Smooth muscle cell (in vitro differentiated cells): Measurements from ENCODE around the gene UBE2L3. TPM values are rescaled to one million over a fixed set of nuclear protein-coding genes. Genes with fewer than 3 reads are reported as not detected.

ENCODE experiments used
- DNase-seq: peaks from one replicate; lab custom pipeline; 2025; ENCODE audit not compliant: unreplicated experiment; lab: John Stamatoyannopoulos, UW
- H2AFZ ChIP-seq: fragments of 200-600 bp; sonication (generic); 2 replicates; pipeline ENCODE4 v1.6.0; 2016; ENCODE audit warnings: antibody characterized with exemption, low read depth, mild to moderate bottlenecking
- H3F3A ChIP-seq: fragments of 200-600 bp; sonication (generic); 2 replicates; pipeline ENCODE4 v1.6.0; 2017; ENCODE audit warnings: antibody characterized with exemption, low read depth
- H3K27ac ChIP-seq: fragments of 200-600 bp; sonication (generic); 2 replicates; pipeline ENCODE4 v1.5.1; 2016; ENCODE audit warnings: low read depth, mild to moderate bottlenecking
- H3K27me3 ChIP-seq: fragments of 200-600 bp; sonication (generic); 2 replicates; pipeline ENCODE4 v1.6.1; 2016; ENCODE audit warnings: low read depth, mild to moderate bottlenecking
- H3K36me3 ChIP-seq: fragments of 200-600 bp; sonication (generic); 2 replicates; pipeline ENCODE4 v1.5.1; 2016; ENCODE audit warnings: low read depth
- H3K4me1 ChIP-seq: fragments of 200-600 bp; sonication (generic); 2 replicates; pipeline ENCODE4 v1.5.1; 2016; ENCODE audit warnings: low read depth
- H3K4me2 ChIP-seq: fragments of 200-600 bp; sonication (generic); 2 replicates; pipeline ENCODE4 v1.6.0; 2016; ENCODE audit warnings: mild to moderate bottlenecking
- H3K4me3 ChIP-seq: fragments of 200-600 bp; sonication (generic); 2 replicates; pipeline ENCODE4 v1.5.1; 2016; ENCODE audit warnings: mild to moderate bottlenecking
- H3K79me2 ChIP-seq: fragments of 200-600 bp; sonication (generic); 2 replicates; pipeline ENCODE4 v1.6.0; 2016; ENCODE audit warnings: low read depth, mild to moderate bottlenecking
- H3K9ac ChIP-seq: fragments of 200-600 bp; sonication (generic); 2 replicates; pipeline ENCODE4 v1.6.0; 2016; ENCODE audit warnings: low read depth
- H3K9me3 ChIP-seq: fragments of 200-600 bp; sonication (generic); replicated peaks from 2 replicates; pipeline ENCODE4 v1.5.1; 2016; ENCODE audit warnings: low read depth
- H4K20me1 ChIP-seq: fragments of 200-600 bp; sonication (generic); 2 replicates; pipeline ENCODE4 v1.6.0; 2016; ENCODE audit warnings: low read depth
- WGBS: methylation state at CpG from one replicate; pipeline ENCODE4 v1.1.7; 2016; ENCODE audit warnings: low lambda C conversion rate; 5-methylcytosine and 5-hydroxymethylcytosine counted together
- polyA plus RNA-seq: library from polyadenylated mRNA; unstranded; fragments of >200 nt; fragmentation: Nextera tagmentation; extraction: Ambion mirVana; gene quantifications from 2 replicates; pipeline ENCODE4 v1.2.1, GENCODE V29; 2016
- total RNA-seq: library from RNA; depleted of rRNA; stranded (reverse); fragments of >200 nt; gene quantifications from 2 replicates; pipeline ENCODE4 v1.2.3, GENCODE V29; 2014
- TF ChIP-seq, protein P1 (sequence below): fragments of 200-600 bp; sonication (generic); IDR thresholded peaks from 2 replicates; pipeline ENCODE4 v1.5.1; 2017; ENCODE audit warnings: borderline replicate concordance, mild to moderate bottlenecking, antibody characterized with exemption; ENCODE audit not compliant: insufficient read depth, poor library complexity, severe bottlenecking

Gene UBE2L3
- total and polyA plus RNA-seq, 2 experiments from 2014 or later = 65.4 to 89.3 TPM

DNA sequence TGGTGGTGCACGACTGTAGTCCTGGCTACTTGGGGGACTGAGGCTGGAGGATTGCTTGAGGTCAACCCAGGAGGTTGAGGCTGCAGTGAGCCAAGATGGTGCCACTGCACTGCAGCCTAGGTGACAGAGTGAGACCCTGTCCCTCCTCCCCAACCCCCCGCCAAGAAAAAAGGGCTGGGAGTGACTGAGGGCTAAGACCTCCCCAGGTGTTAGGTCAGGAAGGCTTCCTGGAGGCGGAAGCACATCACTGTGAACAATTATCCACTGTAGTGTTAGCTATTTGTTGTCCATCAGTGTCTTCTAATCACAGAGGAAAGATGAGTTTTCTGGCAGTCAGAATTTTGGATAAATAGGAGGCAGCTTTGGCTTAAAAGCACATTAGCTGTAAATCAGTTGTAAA lies 53.5 kb downstream of the UBE2L3 start:
- Histone ChIP-seq H3K27me3 (no peaks in the 10 kb centered on the region), H3K4me3 (no peak overlapping the region), H3K4me1 (no peaks in the 10 kb centered on the region), H3K9ac (no peak overlapping the region), H4K20me1 (peaks cover 97% of the 10 kb centered on the region), H3K4me2 (no peak overlapping the region), H3K36me3 (no peaks in the 10 kb centered on the region), H3K27ac (no peak overlapping the region), H3K79me2 (peaks cover 56% of the 10 kb centered on the region), H3K9me3 (no peaks in the 10 kb centered on the region), H2AFZ (no peak overlapping the region), H3F3A (no peaks in the 10 kb centered on the region)
- TF ChIP-seq, protein P1, sequence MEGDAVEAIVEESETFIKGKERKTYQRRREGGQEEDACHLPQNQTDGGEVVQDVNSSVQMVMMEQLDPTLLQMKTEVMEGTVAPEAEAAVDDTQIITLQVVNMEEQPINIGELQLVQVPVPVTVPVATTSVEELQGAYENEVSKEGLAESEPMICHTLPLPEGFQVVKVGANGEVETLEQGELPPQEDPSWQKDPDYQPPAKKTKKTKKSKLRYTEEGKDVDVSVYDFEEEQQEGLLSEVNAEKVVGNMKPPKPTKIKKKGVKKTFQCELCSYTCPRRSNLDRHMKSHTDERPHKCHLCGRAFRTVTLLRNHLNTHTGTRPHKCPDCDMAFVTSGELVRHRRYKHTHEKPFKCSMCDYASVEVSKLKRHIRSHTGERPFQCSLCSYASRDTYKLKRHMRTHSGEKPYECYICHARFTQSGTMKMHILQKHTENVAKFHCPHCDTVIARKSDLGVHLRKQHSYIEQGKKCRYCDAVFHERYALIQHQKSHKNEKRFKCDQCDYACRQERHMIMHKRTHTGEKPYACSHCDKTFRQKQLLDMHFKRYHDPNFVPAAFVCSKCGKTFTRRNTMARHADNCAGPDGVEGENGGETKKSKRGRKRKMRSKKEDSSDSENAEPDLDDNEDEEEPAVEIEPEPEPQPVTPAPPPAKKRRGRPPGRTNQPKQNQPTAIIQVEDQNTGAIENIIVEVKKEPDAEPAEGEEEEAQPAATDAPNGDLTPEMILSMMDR = no peak
- DNase-seq = no peak
- WGBS = 94% methylated on average over 3 of the region's 3 CpGs

DNA sequence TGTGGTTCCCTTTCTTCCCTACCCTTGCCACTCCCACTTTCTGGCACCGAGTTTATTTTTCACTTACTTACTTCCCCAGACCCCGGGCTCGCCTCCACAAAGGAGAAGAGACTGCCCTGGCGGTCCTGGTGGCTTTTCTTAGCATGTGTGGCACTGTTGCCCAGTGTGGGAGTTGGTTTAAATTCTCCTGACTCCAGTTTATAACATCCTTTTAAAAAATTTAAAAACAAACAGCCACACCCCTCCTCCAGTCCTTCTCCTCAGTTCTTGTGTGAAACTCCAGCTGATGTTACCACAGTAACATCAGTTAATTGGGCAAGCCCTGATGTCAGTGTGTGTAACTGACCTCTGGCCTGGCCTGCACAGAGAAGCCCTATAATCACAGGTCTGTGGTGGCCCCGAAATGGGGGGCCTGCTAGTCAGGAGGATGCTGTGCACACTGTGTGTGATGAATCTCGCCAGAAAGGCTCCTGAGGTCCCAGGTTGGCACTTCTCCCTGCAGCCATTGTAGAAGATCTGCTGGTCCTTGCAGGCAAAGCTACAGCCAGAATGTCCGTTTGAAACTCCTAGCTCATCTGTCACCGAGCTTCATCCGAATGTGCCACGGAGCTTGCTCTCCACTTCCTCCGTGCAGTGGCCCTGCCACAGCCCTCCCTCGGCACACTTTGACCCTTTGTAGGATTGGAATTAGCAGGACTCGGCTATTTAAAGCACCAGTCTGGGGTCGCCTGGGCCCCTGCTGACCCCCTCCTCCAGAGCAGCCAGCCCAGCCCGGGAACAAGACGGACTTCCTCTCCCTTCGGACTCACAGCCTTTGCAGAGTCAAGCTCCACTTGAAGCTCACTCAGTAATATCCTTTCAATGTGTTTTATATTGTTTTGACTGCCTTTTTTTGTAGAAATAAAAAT lies 54.8 kb downstream of the UBE2L3 start:
- H3K79me2 ChIP-seq = peaks cover 44% of the 10 kb centered on the region
- H3K36me3 ChIP-seq = no peaks in the 10 kb centered on the region
- no peak overlapping the region for H3K27ac ChIP-seq
- H3K4me2 ChIP-seq = no peak overlapping the region
- TF ChIP-seq, protein P1 = no peak
- H3K4me1 ChIP-seq = no peaks in the 10 kb centered on the region
- 94% methylated on average over 17 of the region's 17 CpGs for WGBS
- no peak overlapping the region for H3K9ac ChIP-seq
- H3F3A ChIP-seq = no peaks in the 10 kb centered on the region
- no peaks in the 10 kb centered on the region for H3K9me3 ChIP-seq
- H3K4me3 ChIP-seq = no peak overlapping the region
- H3K27me3 ChIP-seq = no peaks in the 10 kb centered on the region
- H4K20me1 ChIP-seq = peaks cover 96% of the 10 kb centered on the region
- no peak for DNase-seq
- no peak overlapping the region for H2AFZ ChIP-seq

DNA sequence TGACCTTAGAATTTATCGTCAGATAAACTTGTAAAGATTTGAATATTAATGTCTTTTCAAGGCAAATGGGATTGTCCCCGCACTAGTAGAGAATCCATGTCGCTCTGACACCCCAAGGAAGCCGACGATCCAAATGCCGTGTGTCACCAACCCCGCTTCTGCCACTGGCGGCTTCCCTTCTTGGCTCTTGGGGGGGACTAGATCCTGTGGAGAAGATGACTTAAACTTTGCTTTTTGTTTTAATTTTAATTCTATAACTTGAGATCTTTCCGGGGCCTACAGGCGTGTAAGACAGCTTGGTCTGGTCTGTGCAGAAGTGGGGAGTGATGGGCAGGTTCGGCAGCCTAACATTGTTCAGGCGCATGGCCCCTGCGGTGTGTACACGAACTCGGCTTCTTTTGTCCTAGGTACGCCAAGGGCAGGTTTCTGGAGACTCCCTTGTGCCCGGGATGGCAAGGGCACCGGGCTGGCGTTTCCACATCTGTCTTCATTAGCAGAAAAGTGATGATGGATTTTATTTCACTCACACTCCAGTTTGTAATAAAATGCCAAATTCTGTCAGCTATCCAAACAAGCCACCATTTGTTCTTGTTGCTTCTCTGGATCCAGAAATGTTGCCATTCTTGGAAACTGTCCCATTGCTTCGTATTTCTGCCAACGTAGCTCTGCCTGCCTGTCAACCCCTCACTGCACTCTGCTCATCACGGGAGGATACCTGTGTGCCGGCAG lies 55.6 kb downstream of the UBE2L3 start:
- no peak overlapping the region for H3K27ac ChIP-seq
- H3K27me3 ChIP-seq = no peaks in the 10 kb centered on the region
- H3K79me2 ChIP-seq = peaks cover 36% of the 10 kb centered on the region
- H2AFZ ChIP-seq = no peak overlapping the region
- H3K9ac ChIP-seq = no peak overlapping the region
- no peak overlapping the region for H3K4me2 ChIP-seq
- peaks cover 96% of the 10 kb centered on the region for H4K20me1 ChIP-seq
- no peaks in the 10 kb centered on the region for H3K4me1 ChIP-seq
- TF ChIP-seq, protein P1 = peak; percentile 2
- WGBS = 95% methylated on average over 23 of the region's 23 CpGs
- no peaks in the 10 kb centered on the region for H3K9me3 ChIP-seq
- no peaks in the 10 kb centered on the region for H3K36me3 ChIP-seq
- DNase-seq = no peak
- H3F3A ChIP-seq = no peaks in the 10 kb centered on the region
- H3K4me3 ChIP-seq = no peak overlapping the region
